IMR-90 (cell line): Measurements from ENCODE around the gene C8B. TPM values are rescaled to one million over a fixed set of nuclear protein-coding genes. Genes with fewer than 3 reads are reported as not detected.

Experiments used
- ATAC-seq: fragments of 200-7000 bp; cut with Tn5 transposase; 2 replicates; pipeline ENCODE4 v1.9.1; 2020; ENCODE audit warnings: low read depth, mild to moderate bottlenecking, moderate library complexity
- BruUV-seq: library from RNA; stranded (reverse); fragments of 400-500 nt; replicated peaks from 2 replicates; lab custom pipeline; 2021; lab: Mats Ljungman, UMichigan
- CTCF ChIA-PET: fragments of 300-600 bp; formaldehyde crosslinking; extraction: SDS; loops from one replicate; lab custom pipeline; 2021; ENCODE audit warnings: antibody characterized with exemption; lab: Yijun Ruan, JAX
- POLR2A ChIA-PET: fragments of 300-600 bp; sonication (Branson Sonifier 250); formaldehyde crosslinking; loops from one replicate; lab custom pipeline; 2022; ENCODE audit warnings: antibody characterized with exemption; ENCODE audit not compliant: unreplicated experiment; lab: Charles Lee
- DNase-seq: peaks from one replicate; pipeline ENCODE4 v3.0.0; 2013
- H2AFZ ChIP-seq: replicated peaks from 2 replicates; pipeline ENCODE3; 2013; ENCODE audit warnings: low read length, mild to moderate bottlenecking; ENCODE audit not compliant: poor library complexity
- H2AK5ac ChIP-seq: 2 replicates; pipeline ENCODE4 v1.6.1; 2013; ENCODE audit warnings: low read depth, low read length, inconsistent platforms
- H2AK9ac ChIP-seq: replicated peaks from 2 replicates; pipeline ENCODE3; 2013; ENCODE audit warnings: mild to moderate bottlenecking, low read depth, low read length, moderate library complexity; ENCODE audit not compliant: poor library complexity
- H2BK120ac ChIP-seq: 2 replicates; pipeline ENCODE4 v1.6.1; 2013; ENCODE audit warnings: low read depth, low read length, inconsistent platforms
- H2BK15ac ChIP-seq: 3 replicates; pipeline ENCODE4 v1.6.1; 2013; ENCODE audit warnings: low read depth, low read length, inconsistent platforms
- H2BK20ac ChIP-seq: 2 replicates; pipeline ENCODE4 v1.6.1; 2013; ENCODE audit warnings: low read depth, mild to moderate bottlenecking, inconsistent platforms, low read length, moderate library complexity
- H2BK5ac ChIP-seq: 2 replicates; pipeline ENCODE4 v1.6.1; 2013; ENCODE audit warnings: mild to moderate bottlenecking, low read depth, low read length, inconsistent platforms; ENCODE audit not compliant: poor library complexity, severe bottlenecking
- H3K14ac ChIP-seq: replicated peaks from 2 replicates; pipeline ENCODE4 v1.6.1; 2013; ENCODE audit warnings: low read depth, low read length, inconsistent platforms
- H3K18ac ChIP-seq: 2 replicates; pipeline ENCODE4 v1.6.1; 2013; ENCODE audit warnings: low read depth, low read length, control low read depth
- H3K23ac ChIP-seq: 2 replicates; pipeline ENCODE4 v1.6.1; 2013; ENCODE audit warnings: low read depth, low read length, inconsistent platforms
- H3K27ac ChIP-seq: 2 replicates; pipeline ENCODE4 v1.5.1; 2013; ENCODE audit warnings: mild to moderate bottlenecking, control low read depth, low read length; ENCODE audit not compliant: insufficient read depth
- H3K27me3 ChIP-seq: 2 replicates; pipeline ENCODE4 v1.6.1; 2013; ENCODE audit warnings: low read length; ENCODE audit not compliant: control insufficient read depth, insufficient read depth
- H3K36me3 ChIP-seq: 2 replicates; pipeline ENCODE4 v1.6.1; 2013; ENCODE audit warnings: low read length, mixed read lengths; ENCODE audit not compliant: control insufficient read depth, insufficient read depth
- H3K4ac ChIP-seq: 2 replicates; pipeline ENCODE4 v1.6.1; 2013; ENCODE audit warnings: low read depth, low read length, inconsistent platforms
- H3K4me1 ChIP-seq: 2 replicates; pipeline ENCODE4 v1.6.1; 2013; ENCODE audit warnings: low read length, mixed read lengths; ENCODE audit not compliant: control insufficient read depth, insufficient read depth
- H3K4me2 ChIP-seq: 2 replicates; pipeline ENCODE4 v1.6.1; 2013; ENCODE audit warnings: low read depth, mild to moderate bottlenecking, control low read depth, low read length, moderate library complexity
- H3K4me3 ChIP-seq: 2 replicates; pipeline ENCODE4 v1.5.1; 2013; ENCODE audit warnings: low read depth, mild to moderate bottlenecking, control low read depth, low read length, moderate library complexity; ENCODE audit not compliant: insufficient read depth
- H3K56ac ChIP-seq: 2 replicates; pipeline ENCODE4 v1.6.1; 2013; ENCODE audit warnings: low read length, inconsistent platforms; ENCODE audit not compliant: insufficient read depth; ENCODE audit errors: extremely low read depth
- H3K79me1 ChIP-seq, 2 experiments: 2 replicates each; pipeline ENCODE4 v1.6.1; 2013; ENCODE audit warnings: low read length in 2 of 2, inconsistent platforms in 1 of 2, low read depth in 1 of 2
- H3K9ac ChIP-seq: 2 replicates; pipeline ENCODE4 v1.6.1; 2013; ENCODE audit warnings: low read depth, low read length, control low read depth
- H3K9me1 ChIP-seq: 2 replicates; pipeline ENCODE4 v1.6.1; 2013; ENCODE audit warnings: low read length, inconsistent platforms; ENCODE audit not compliant: insufficient read depth
- H3K9me3 ChIP-seq: 2 replicates; pipeline ENCODE4 v1.6.1; 2013; ENCODE audit warnings: low read length; ENCODE audit not compliant: control insufficient read depth, insufficient read depth
- H4K20me1 ChIP-seq: 2 replicates; pipeline ENCODE4 v1.6.1; 2013; ENCODE audit warnings: low read length, inconsistent platforms; ENCODE audit not compliant: insufficient read depth
- H4K5ac ChIP-seq: 2 replicates; pipeline ENCODE4 v1.6.1; 2013; ENCODE audit warnings: mild to moderate bottlenecking, low read depth, low read length, control low read depth
- H4K8ac ChIP-seq, 2 experiments: 2 replicates each; pipeline ENCODE4 v1.6.1; 2013; ENCODE audit warnings: low read depth in 2 of 2, low read length in 2 of 2, control low read depth in 1 of 2, inconsistent platforms in 1 of 2
- H4K91ac ChIP-seq: 2 replicates; pipeline ENCODE4 v1.6.1; 2013; ENCODE audit warnings: low read depth, low read length, inconsistent platforms; ENCODE audit not compliant: insufficient read depth
- CEBPB ChIP-seq: IDR thresholded peaks from 2 replicates; pipeline ENCODE4 v1.6.1; 2012; ENCODE audit warnings: low read depth, low read length, improper control_type of control experiment
- CTCF ChIP-seq: conservative IDR thresholded peaks from 2 replicates; pipeline ENCODE4 v1.5.1; 2012; ENCODE audit warnings: mild to moderate bottlenecking, low read depth, low read length, improper control_type of control experiment
- WGBS, 2 experiments: methylation state at CpG; one replicate each; pipeline versions ENCODE4 v1.1.5 to v1.1.7; 2013; ENCODE audit warnings: missing lambda C conversion rate in 2 of 2; ENCODE audit not compliant: insufficient read length in 1 of 2; ENCODE audit errors: extremely low coverage in 2 of 2; 5-methylcytosine and 5-hydroxymethylcytosine counted together
- dilution Hi-C: fragments of 300-500 bp; cut with HindIII; formaldehyde crosslinking; loops from one replicate; pipeline ENCODE4 v1.14.3; 2018; ENCODE audit warnings: low sequenced_read_pairs; ENCODE audit not compliant: unreplicated experiment
- in situ Hi-C: fragments of 300-500 bp; cut with MboI; formaldehyde crosslinking; loops from 3 replicates; pipeline ENCODE4 v1.14.3; 2019; ENCODE audit warnings: low sequenced_read_pairs, inconsistent platforms, mixed read lengths
- intact Hi-C: fragments of 100-400 bp; cut with micrococcal nuclease; formaldehyde crosslinking; loops from 2 replicates; pipeline ENCODE4 v1.10.0; 2022
- polyA plus RNA-seq, 3 experiments: library from polyadenylated mRNA; depleted of rRNA; stranded (reverse); fragments of >200 nt; gene quantifications; 2 replicates each; pipeline ENCODE4 v1.2.3, GENCODE V29; 2012; ENCODE audit warnings: low replicate concordance in 1 of 3
- total RNA-seq: library from RNA; depleted of rRNA; stranded (reverse); fragments of >200 nt; gene quantifications from 2 replicates; pipeline ENCODE4 v1.2.3, GENCODE V29; 2012

C8B gene
- total and polyA plus RNA-seq, 2 of the 4 experiments (the other 2 are of a cell fraction), result not detected

GRCh38 chr1:57003398-57004139 lies 37.8 kb upstream of the C8B start:
- H3K9me3 ChIP-seq, result no peaks in the 10 kb centered on the region
- no peaks in the 10 kb centered on the region for H3K4me1 ChIP-seq
- H2AK9ac ChIP-seq, result no peak overlapping the region
- H3K36me3 ChIP-seq, result no peaks in the 10 kb centered on the region
- no peak overlapping the region for H3K9ac ChIP-seq
- WGBS, 2 experiments, result no CpG with 5 or more reads among the region's 4 CpGs
- H3K4ac ChIP-seq, result no peak overlapping the region
- intact Hi-C loops (no loop called here), dilution Hi-C loops (no loop called here), in situ Hi-C loops (no loop called here)
- H3K14ac ChIP-seq, result no peak overlapping the region
- no peak overlapping the region for H2AK5ac ChIP-seq
- no peaks in the 10 kb centered on the region for H3K9me1 ChIP-seq
- TF ChIP-seq CTCF (no peak), CEBPB (0 out of 2 replicates have a peak, but pooled peaks have one; percentile 19)
- no peak overlapping the region for H4K8ac ChIP-seq
- ChIA-PET POLR2A (no interaction called here), CTCF (no interaction called here)
- H4K20me1 ChIP-seq, result no peaks in the 10 kb centered on the region
- no peak overlapping the region for H2BK20ac ChIP-seq
- no peak overlapping the region for H4K5ac ChIP-seq
- H3K79me1 ChIP-seq, result no peaks in the 10 kb centered on the region
- DNase-seq, result no peak
- no peak overlapping the region for H2BK120ac ChIP-seq
- no peak overlapping the region for H4K91ac ChIP-seq
- H3K18ac ChIP-seq, result no peak overlapping the region
- H3K4me3 ChIP-seq, result no peak overlapping the region
- ATAC-seq, result no peak
- no peak overlapping the region for H2AFZ ChIP-seq
- H3K4me2 ChIP-seq, result no peak overlapping the region
- H2BK5ac ChIP-seq, result no peak overlapping the region
- no TSS peak for BruUV-seq
- H3K23ac ChIP-seq, result no peak overlapping the region
- no peaks in the 10 kb centered on the region for H3K27me3 ChIP-seq
- H2BK15ac ChIP-seq, result no peak overlapping the region
- H3K27ac ChIP-seq, result no peak overlapping the region
- no peak overlapping the region for H3K56ac ChIP-seq
